Upper lobe of left lung (tissue), 4 donors: Measurements from ENCODE around the gene ENOX1.

Experiments used
- CTCF ChIP-seq, 6 experiments: fragments of 450-650 bp in 4 of 6; fragments of 200-600 bp in 2 of 6; sonication (generic) in 2 of 6; IDR thresholded peaks; one replicate each; pipeline ENCODE4 v1.5.1; 2016 to 2019; ENCODE audit warnings: antibody characterized with exemption in 6 of 6
- EP300 ChIP-seq, 4 donors: sonication (generic); formaldehyde crosslinking; IDR thresholded peaks; one replicate each; pipeline ENCODE4 v1.5.1; 2017; ENCODE audit warnings: antibody characterized with exemption in 4 of 4, control low read depth in 2 of 4

- TF ChIP-seq CTCF (IDR thresholded peaks at IDR 0.05) = no peak
- TF ChIP-seq EP300 (IDR thresholded peaks at IDR 0.05) = no peak
These were observed 20.0 kb downstream of the ENOX1 start for GRCh38 chr13:43766725-43767124.
